GM12874 (cell line): Measurements from ENCODE around the gene EPHB6.

ENCODE experiments used
- TF ChIP-seq, protein P1 (sequence below): IDR thresholded peaks from 2 replicates; pipeline ENCODE4 v1.5.1; 2011; ENCODE audit warnings: low read depth, mild to moderate bottlenecking, control low read depth, low read length, moderate library complexity; ENCODE audit not compliant: insufficient read depth

Gene EPHB6

GRCh38 chr7:142882338-142882678 is 27.4 kb downstream of the EPHB6 start:
- TF ChIP-seq, protein P1, sequence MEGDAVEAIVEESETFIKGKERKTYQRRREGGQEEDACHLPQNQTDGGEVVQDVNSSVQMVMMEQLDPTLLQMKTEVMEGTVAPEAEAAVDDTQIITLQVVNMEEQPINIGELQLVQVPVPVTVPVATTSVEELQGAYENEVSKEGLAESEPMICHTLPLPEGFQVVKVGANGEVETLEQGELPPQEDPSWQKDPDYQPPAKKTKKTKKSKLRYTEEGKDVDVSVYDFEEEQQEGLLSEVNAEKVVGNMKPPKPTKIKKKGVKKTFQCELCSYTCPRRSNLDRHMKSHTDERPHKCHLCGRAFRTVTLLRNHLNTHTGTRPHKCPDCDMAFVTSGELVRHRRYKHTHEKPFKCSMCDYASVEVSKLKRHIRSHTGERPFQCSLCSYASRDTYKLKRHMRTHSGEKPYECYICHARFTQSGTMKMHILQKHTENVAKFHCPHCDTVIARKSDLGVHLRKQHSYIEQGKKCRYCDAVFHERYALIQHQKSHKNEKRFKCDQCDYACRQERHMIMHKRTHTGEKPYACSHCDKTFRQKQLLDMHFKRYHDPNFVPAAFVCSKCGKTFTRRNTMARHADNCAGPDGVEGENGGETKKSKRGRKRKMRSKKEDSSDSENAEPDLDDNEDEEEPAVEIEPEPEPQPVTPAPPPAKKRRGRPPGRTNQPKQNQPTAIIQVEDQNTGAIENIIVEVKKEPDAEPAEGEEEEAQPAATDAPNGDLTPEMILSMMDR, result no peak

GRCh38 chr7:142883145-142883544 is 28.3 kb downstream of the EPHB6 start:
- TF ChIP-seq, protein P1, result no peak

GRCh38 chr7:142883571-142884285 is 28.9 kb downstream of the EPHB6 start:
- TF ChIP-seq, protein P1, result no peak

- TF ChIP-seq, protein P1, result no peak
Observed at GRCh38 chr7:142884286-142884640, 29.4 kb downstream of the EPHB6 start.

- TF ChIP-seq, protein P1, result no peak
Observed at GRCh38 chr7:142885311-142886230, 30.7 kb downstream of the EPHB6 start, which contains the start of gene TRPV6. Gene TRPV6, minus strand, starts transcription at chr7:142885745.

- TF ChIP-seq, protein P1, result no peak
Observed at GRCh38 chr7:142886866-142887265, 32.0 kb downstream of the EPHB6 start.

DNA sequence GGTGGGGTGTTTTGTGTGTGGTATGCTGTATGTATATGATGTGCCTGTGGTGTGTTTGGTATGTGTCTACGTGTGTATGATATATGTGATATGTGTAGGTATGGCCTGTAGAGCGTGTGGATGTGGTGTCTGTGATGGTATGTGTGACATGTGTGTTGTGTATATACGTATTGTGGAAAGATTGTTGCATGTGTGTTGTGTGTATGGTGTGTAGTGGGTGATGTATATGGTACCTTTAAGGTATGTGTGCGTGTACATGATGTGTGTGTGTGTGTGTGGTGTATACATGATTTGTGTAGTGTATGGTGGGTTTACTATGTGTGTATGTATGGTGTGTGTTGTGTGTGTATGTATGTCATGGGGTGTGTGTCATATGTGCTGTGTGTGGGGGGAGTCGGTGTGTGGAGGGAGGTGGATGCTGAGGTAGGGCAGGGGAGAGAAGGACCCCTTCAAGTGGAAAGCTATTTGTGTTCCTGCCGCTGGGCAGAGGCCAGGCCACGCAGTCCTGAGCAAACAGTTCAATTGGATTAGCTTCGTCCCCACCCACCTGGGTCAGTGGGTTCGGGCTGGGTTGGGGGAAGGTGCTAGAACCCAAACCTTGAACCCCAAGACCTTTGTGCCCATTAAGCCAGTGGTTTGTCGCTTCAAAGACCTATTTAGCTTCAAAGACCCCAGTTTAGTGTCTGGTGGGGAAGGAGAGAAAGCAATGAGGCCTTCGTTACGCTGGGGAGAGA is 32.6 kb downstream of the EPHB6 start:
- TF ChIP-seq, protein P1, result no peak
